ENCODE measurements around the gene EIF4EBP2.
A peak's percentile ranks its signal among the peaks of the same experiment; 100 is the strongest.

EIF4EBP2 gene

GRCh38 chr10:70462349-70462984 lies 58.5 kb downstream of the EIF4EBP2 start:
- DNase-seq, result no peak

- DNase-seq, result no peak
Measured at GRCh38 chr10:70465278-70465677, 61.3 kb downstream of the EIF4EBP2 start.

- DNase-seq, result no peak
Measured at GRCh38 chr10:70465832-70466231, 61.9 kb downstream of the EIF4EBP2 start.

- DNase-seq, result no peak
Measured at GRCh38 chr10:70466951-70467350, 63.0 kb downstream of the EIF4EBP2 start.

- no peak for DNase-seq
Measured at GRCh38 chr10:70472799-70473454, 69.0 kb downstream of the EIF4EBP2 start.

GRCh38 chr10:70474780-70475179 lies 70.8 kb downstream of the EIF4EBP2 start:
- DNase-seq, result no peak

GRCh38 chr10:70475661-70476060 lies 71.7 kb downstream of the EIF4EBP2 start:
- DNase-seq, result peak in 1 of 2 experiments; percentile 41

GRCh38 chr10:70476249-70477035 lies 72.5 kb downstream of the EIF4EBP2 start:
- DNase-seq, result peak; percentile 43 to 44

- DNase-seq, result peak; percentile 73 to 79
Measured at GRCh38 chr10:70477661-70478162, 73.8 kb downstream of the EIF4EBP2 start.
